HUES6 (cell line): Measurements from ENCODE around the gene OLFM3.
A peak's percentile ranks its signal among the peaks of the same experiment; 100 is the strongest.

ENCODE experiments used
- H3K27ac ChIP-seq: 2 replicates; pipeline ENCODE4 v1.7.0; 2013; ENCODE audit warnings: low read depth, mild to moderate bottlenecking, low read length, inconsistent platforms
- H3K27me3 ChIP-seq: 2 replicates; pipeline ENCODE4 v1.6.1; 2013; ENCODE audit warnings: low read length; ENCODE audit not compliant: control insufficient read depth, insufficient read depth
- H3K36me3 ChIP-seq: 2 replicates; pipeline ENCODE4 v1.6.1; 2013; ENCODE audit warnings: low read length; ENCODE audit not compliant: control insufficient read depth, insufficient read depth
- H3K4me1 ChIP-seq: 2 replicates; pipeline ENCODE4 v1.6.1; 2013; ENCODE audit warnings: low read length; ENCODE audit not compliant: control insufficient read depth, insufficient read depth
- H3K4me3 ChIP-seq: 2 replicates; pipeline ENCODE4 v1.5.1; 2013; ENCODE audit warnings: low read depth, low read length
- H3K9ac ChIP-seq: one replicate; pipeline ENCODE4 v1.6.1; 2013; ENCODE audit warnings: mild to moderate bottlenecking, low read length
- H3K9me3 ChIP-seq: 2 replicates; pipeline ENCODE4 v1.6.1; 2013; ENCODE audit warnings: low read depth, low read length; ENCODE audit not compliant: control insufficient read depth, insufficient read depth

Gene OLFM3

GRCh38 chr1:101852936-101853335, 143.8 kb downstream of the OLFM3 start:
- H3K27me3 ChIP-seq: no peaks in the 10 kb centered on the region
- H3K9me3 ChIP-seq: no peaks in the 10 kb centered on the region
- no peak overlapping the region for H3K9ac ChIP-seq
- H3K4me1 ChIP-seq: no peaks in the 10 kb centered on the region
- no peaks in the 10 kb centered on the region for H3K36me3 ChIP-seq
- H3K4me3 ChIP-seq: no peak overlapping the region
- no peak overlapping the region for H3K27ac ChIP-seq

DNA sequence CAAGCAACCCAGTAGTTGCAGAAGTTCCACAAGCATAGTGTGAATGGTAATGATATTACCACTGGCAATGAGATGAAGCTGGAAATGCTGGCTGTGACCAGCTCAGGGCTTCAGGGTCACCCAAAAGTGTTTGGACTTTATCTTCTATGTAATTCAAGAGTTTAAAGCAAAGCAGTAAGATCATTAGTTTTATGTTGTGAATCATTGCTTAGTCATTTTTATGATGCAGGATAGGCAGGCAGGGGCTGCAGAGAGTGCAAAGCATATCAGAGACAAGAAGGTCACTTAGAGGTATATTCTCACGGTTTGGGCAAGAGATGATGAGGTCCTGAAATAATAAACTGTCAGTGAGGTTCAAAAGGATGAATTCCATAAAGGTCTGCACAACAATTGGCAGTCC, 147.4 kb downstream of the OLFM3 start:
- Histone ChIP-seq H3K36me3 (no peaks in the 10 kb centered on the region), H3K4me3 (no peak overlapping the region), H3K27me3 (no peaks in the 10 kb centered on the region), H3K9me3 (no peaks in the 10 kb centered on the region), H3K4me1 (peaks cover 8% of the 10 kb centered on the region; the same call in 1 of the 2 replicates), H3K27ac (no peak overlapping the region), H3K9ac (no peak overlapping the region)

DNA sequence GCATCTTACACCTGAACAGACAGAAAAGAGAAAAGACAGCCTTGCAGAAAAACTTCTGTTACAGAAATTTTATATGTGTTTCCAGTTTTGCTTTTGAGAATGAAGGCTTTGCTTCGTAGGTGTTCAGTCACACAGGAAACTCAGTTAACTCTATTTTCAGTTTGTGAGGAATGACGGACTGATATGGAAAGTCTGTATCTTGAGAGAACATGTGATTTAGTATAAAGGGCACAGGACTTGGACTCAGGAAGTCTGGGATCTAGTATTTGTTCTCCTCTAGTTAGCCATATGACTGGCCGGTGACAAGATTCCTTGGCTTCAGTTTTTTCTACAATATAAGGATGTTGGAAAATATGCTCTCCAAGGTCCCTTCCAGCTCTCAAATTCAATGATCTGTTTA, 149.1 kb downstream of the OLFM3 start:
- no peaks in the 10 kb centered on the region for H3K36me3 ChIP-seq
- no peak overlapping the region for H3K4me3 ChIP-seq
- no peak overlapping the region for H3K9ac ChIP-seq
- H3K9me3 ChIP-seq: no peaks in the 10 kb centered on the region
- H3K27me3 ChIP-seq: no peaks in the 10 kb centered on the region
- H3K27ac ChIP-seq: no peak overlapping the region
- H3K4me1 ChIP-seq: peaks cover 24% of the 10 kb centered on the region

DNA sequence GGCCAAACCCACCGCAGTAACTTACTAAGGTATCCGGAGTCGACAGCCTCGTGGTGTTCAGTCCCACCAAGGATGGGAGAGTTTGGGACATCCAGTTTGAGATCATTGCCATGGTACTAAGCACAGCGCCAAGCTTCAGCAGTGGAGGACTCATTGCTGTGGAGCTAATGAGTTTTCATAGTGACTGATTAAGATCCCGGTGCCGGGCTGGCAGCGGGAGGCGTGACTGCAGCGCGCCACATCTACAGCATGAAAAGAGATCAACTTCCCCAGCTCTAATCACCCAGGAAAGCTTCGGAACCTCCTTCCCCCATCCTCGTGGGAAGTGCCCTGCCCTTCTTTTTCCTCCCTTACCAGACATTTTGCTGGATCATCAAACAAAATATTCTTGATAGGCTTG, 149.9 kb downstream of the OLFM3 start:
- Histone ChIP-seq H3K36me3 (no peaks in the 10 kb centered on the region), H3K9me3 (no peaks in the 10 kb centered on the region), H3K4me3 (peak overlapping the region; percentile 53), H3K27ac (no peak overlapping the region), H3K27me3 (no peaks in the 10 kb centered on the region), H3K9ac (no peak overlapping the region), H3K4me1 (peaks cover 28% of the 10 kb centered on the region)

- no peak overlapping the region for H3K27ac ChIP-seq
Measured at GRCh38 chr1:101843160-101843559, 153.6 kb downstream of the OLFM3 start.

GRCh38 chr1:101841824-101842223, 154.9 kb downstream of the OLFM3 start:
- Histone ChIP-seq H3K27me3 (no peaks in the 10 kb centered on the region), H3K9ac (no peak overlapping the region), H3K4me1 (peaks cover 24% of the 10 kb centered on the region), H3K9me3 (no peaks in the 10 kb centered on the region), H3K36me3 (no peaks in the 10 kb centered on the region), H3K4me3 (no peak overlapping the region), H3K27ac (no peak overlapping the region)

More at GRCh38 chr1:101843160-101843559, 153.6 kb downstream of the OLFM3 start:
- no peaks in the 10 kb centered on the region for H3K27me3 ChIP-seq
- H3K9ac ChIP-seq: no peak overlapping the region
- no peak overlapping the region for H3K4me3 ChIP-seq
- H3K9me3 ChIP-seq: no peaks in the 10 kb centered on the region
- peaks cover 28% of the 10 kb centered on the region for H3K4me1 ChIP-seq
- no peaks in the 10 kb centered on the region for H3K36me3 ChIP-seq

DNA sequence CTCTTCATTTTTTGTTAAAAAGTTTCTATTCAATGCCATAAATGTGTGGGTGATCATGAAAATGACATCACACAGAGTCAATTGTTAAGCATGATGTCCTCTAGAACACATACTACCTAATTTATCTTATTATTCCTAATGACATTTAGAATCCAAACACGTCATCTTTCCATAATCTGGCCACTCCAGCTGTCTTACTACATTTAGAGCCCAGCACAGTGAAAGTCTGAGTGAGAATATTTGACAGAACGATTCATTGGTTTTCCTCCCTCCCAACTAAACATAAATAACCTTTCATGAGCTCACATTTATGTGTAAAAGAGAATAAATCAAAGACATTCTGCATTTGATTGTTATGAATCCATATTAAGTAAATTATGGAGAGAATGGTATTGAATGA, 160.7 kb downstream of the OLFM3 start:
- no peaks in the 10 kb centered on the region for H3K36me3 ChIP-seq
- no peak overlapping the region for H3K4me3 ChIP-seq
- no peak overlapping the region for H3K27ac ChIP-seq
- no peaks in the 10 kb centered on the region for H3K9me3 ChIP-seq
- H3K27me3 ChIP-seq: no peaks in the 10 kb centered on the region
- H3K9ac ChIP-seq: no peak overlapping the region
- H3K4me1 ChIP-seq: no peaks in the 10 kb centered on the region

DNA sequence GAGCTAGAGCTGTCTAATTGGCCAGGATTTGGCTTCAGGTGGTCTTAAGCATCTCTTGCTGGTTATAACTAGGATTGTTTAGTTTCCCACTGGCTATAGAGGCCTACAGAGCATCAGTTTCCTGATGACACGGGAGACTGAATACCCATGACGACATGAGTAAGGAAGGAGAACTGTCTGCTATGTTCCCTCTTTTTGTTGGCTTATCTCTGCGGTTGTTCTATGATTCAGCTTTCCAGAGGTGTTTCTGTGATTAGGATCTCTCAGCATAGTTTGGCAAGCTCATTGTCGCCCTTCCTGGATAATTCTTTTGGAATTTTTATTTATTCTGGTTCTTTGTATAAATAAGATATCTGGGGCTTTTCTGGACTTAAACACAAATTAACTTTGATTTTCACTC, 163.4 kb downstream of the OLFM3 start:
- Histone ChIP-seq H3K9ac (no peak overlapping the region), H3K4me3 (no peak overlapping the region), H3K4me1 (no peaks in the 10 kb centered on the region), H3K9me3 (no peaks in the 10 kb centered on the region), H3K27ac (no peak overlapping the region), H3K27me3 (no peaks in the 10 kb centered on the region), H3K36me3 (no peaks in the 10 kb centered on the region)

- no peaks in the 10 kb centered on the region for H3K27me3 ChIP-seq
Measured at GRCh38 chr1:101826416-101826815, 170.3 kb downstream of the OLFM3 start.

DNA sequence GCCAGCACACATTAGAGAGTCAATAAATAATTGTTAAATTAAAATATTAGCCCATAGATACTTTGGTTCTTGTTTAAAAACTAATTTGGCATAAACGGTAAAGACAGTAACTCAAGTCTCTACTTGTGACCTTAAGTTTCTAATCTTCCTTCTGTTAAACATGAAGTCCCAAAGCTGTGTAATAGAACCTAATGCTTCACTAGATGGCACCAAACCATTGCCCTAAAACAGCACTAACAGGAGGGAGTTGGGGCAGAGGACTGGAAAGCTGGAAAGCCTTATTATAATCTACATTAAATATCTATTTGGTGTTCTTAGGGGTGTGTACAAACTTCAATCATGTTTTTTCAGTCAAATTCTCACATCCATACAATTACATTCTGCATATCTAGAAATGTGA, 176.7 kb downstream of the OLFM3 start:
- no peaks in the 10 kb centered on the region for H3K9me3 ChIP-seq
- no peak overlapping the region for H3K4me3 ChIP-seq
- no peak overlapping the region for H3K9ac ChIP-seq
- H3K4me1 ChIP-seq: no peaks in the 10 kb centered on the region
- H3K36me3 ChIP-seq: no peaks in the 10 kb centered on the region
- H3K27me3 ChIP-seq: no peaks in the 10 kb centered on the region
- no peak overlapping the region for H3K27ac ChIP-seq

More at GRCh38 chr1:101826416-101826815, 170.3 kb downstream of the OLFM3 start:
- Histone ChIP-seq H3K27ac (no peak overlapping the region), H3K9ac (no peak overlapping the region), H3K4me3 (no peak overlapping the region), H3K36me3 (no peaks in the 10 kb centered on the region), H3K9me3 (no peaks in the 10 kb centered on the region), H3K4me1 (no peaks in the 10 kb centered on the region)

GRCh38 chr1:101816262-101816661, 180.5 kb downstream of the OLFM3 start:
- H3K27me3 ChIP-seq: no peaks in the 10 kb centered on the region
- no peaks in the 10 kb centered on the region for H3K9me3 ChIP-seq
- no peak overlapping the region for H3K4me3 ChIP-seq
- H3K27ac ChIP-seq: no peak overlapping the region
- no peaks in the 10 kb centered on the region for H3K36me3 ChIP-seq
- H3K4me1 ChIP-seq: no peaks in the 10 kb centered on the region
- no peak overlapping the region for H3K9ac ChIP-seq

DNA sequence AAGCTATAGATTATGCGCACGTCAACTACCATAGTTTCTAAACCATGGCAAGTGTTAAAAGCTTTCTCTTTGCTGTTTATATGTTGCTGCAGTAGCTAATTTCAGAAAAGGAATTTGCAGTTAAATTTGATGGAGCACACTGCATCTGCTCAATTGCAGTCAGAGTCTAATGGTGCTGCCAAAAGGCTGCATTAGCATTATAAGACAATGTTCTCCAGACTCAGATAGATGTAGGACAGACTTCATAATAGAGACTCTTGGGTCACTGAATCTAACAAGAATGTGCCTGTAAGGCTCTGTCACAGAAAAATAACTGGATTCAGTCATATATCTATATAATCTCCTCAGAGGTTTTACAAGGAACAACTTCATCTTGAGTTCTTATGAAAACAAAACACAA, 198.3 kb downstream of the OLFM3 start:
- Histone ChIP-seq H3K9ac (no peak overlapping the region), H3K27ac (no peak overlapping the region), H3K36me3 (no peaks in the 10 kb centered on the region), H3K9me3 (no peaks in the 10 kb centered on the region), H3K27me3 (no peaks in the 10 kb centered on the region), H3K4me1 (no peaks in the 10 kb centered on the region), H3K4me3 (no peak overlapping the region)
